ENCODE measurements around the gene VPS13D. TPM values are rescaled to one million over a fixed set of nuclear protein-coding genes. Genes with fewer than 3 reads are reported as not detected.
A peak's percentile ranks its signal among the peaks of the same experiment; 100 is the strongest.

VPS13D gene
- total RNA-seq, 1 experiment from 2014 or later: 31.6 TPM

GRCh38 chr1:12501661-12502060 is 271.8 kb downstream of the VPS13D start:
- ATAC-seq (peak; percentile 95), DNase-seq (ENCODE audit: low read depth, low spot score) (no peak)
- ChIA-PET POLR2A (no interaction called here), CTCF (no interaction called here), RAD21 (ENCODE audit: low non-redundant PET in 1 of 2, low total read pairs in 2 of 2, uncharacterized antibody in 2 of 2, unreplicated experiment in 2 of 2) (interaction anchor here in 1 of 2 experiments (0.5 kb wide), 1 partner anchor 68 kb away, joined by 3 read pairs; no protein-coding TSS in a partner anchor)
- H4K20me1 ChIP-seq (ENCODE audit: insufficient read depth): no peaks in the 10 kb centered on the region
- peak overlapping the region in 1 of 2 experiments; percentile 22; a peak in 2 of 4 replicates for H3K4me3 ChIP-seq (replicated peaks in 1 of 2; ENCODE audit: low read depth in 1 of 2, low read length in 2 of 2)
- H3K4me2 ChIP-seq (ENCODE audit: low read length): peak overlapping the region; percentile 73
- no peaks in the 10 kb centered on the region for H3K9me3 ChIP-seq (ENCODE audit: control insufficient read depth in 1 of 2, insufficient read depth in 1 of 2, low read depth in 1 of 2, low read length in 2 of 2)
- H3K9me2 ChIP-seq (ENCODE audit: insufficient read depth): no peaks in the 10 kb centered on the region
- intact Hi-C loops (cut with micrococcal nuclease): no loop called here
- peak overlapping the region; percentile 45 for H2AFZ ChIP-seq (ENCODE audit: low read depth, low read length, poor library complexity, severe bottlenecking)
- H3K79me2 ChIP-seq (ENCODE audit: insufficient read depth, low read length): no peaks in the 10 kb centered on the region
- peak overlapping the region; percentile 17; the same call in 1 of the 2 replicates for H3K27ac ChIP-seq (ENCODE audit: low read depth, low read length)
- H3K27me3 ChIP-seq (ENCODE audit: insufficient read depth, low read length): no peaks in the 10 kb centered on the region
- no peaks in the 10 kb centered on the region for H3K36me3 ChIP-seq (ENCODE audit: control insufficient read depth in 1 of 2, insufficient read depth in 2 of 2, low read length in 2 of 2)
- no TSS peak for BruUV-seq (replicated peaks)
- peaks cover 11 to 28% of the 10 kb centered on the region in 2 experiments for H3K4me1 ChIP-seq (ENCODE audit: control insufficient read depth in 1 of 2, insufficient read depth in 2 of 2, low read length in 2 of 2)
- H3K9ac ChIP-seq (ENCODE audit: low read length): peak overlapping the region; percentile 40
- TF ChIP-seq REST (IDR thresholded peaks at IDR 0.05; ENCODE audit: low read depth): no peak
- TF ChIP-seq JUND (IDR thresholded peaks at IDR 0.05): peak; percentile 75
- peak; percentile 33; the same call in 1 of the 2 replicates for TF ChIP-seq POLR2AphosphoS5 (IDR thresholded peaks at IDR 0.05; ENCODE audit: low read depth, low read length)
- no peak for TF ChIP-seq ZNF274 (IDR thresholded peaks at IDR 0.05; ENCODE audit: low read depth, low read length)
- peak; percentile 30; the same call in 1 of the 2 replicates for TF ChIP-seq SIN3A (IDR thresholded peaks at IDR 0.05; ENCODE audit: low read depth)
- TF ChIP-seq FOSL1 (IDR thresholded peaks at IDR 0.05; ENCODE audit: low read depth): peak; percentile 86
- 0 out of 2 replicates have a peak, but pooled peaks have one; percentile 17 for TF ChIP-seq CEBPB (IDR thresholded peaks at IDR 0.05; ENCODE audit: low read depth)
- TF ChIP-seq, protein P1, sequence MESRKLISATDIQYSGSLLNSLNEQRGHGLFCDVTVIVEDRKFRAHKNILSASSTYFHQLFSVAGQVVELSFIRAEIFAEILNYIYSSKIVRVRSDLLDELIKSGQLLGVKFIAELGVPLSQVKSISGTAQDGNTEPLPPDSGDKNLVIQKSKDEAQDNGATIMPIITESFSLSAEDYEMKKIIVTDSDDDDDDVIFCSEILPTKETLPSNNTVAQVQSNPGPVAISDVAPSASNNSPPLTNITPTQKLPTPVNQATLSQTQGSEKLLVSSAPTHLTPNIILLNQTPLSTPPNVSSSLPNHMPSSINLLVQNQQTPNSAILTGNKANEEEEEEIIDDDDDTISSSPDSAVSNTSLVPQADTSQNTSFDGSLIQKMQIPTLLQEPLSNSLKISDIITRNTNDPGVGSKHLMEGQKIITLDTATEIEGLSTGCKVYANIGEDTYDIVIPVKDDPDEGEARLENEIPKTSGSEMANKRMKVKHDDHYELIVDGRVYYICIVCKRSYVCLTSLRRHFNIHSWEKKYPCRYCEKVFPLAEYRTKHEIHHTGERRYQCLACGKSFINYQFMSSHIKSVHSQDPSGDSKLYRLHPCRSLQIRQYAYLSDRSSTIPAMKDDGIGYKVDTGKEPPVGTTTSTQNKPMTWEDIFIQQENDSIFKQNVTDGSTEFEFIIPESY (IDR thresholded peaks at IDR 0.05; ENCODE audit: extremely low read depth, insufficient replicate concordance, low read length): no peak
- TF ChIP-seq TCF7L2 (IDR thresholded peaks at IDR 0.05; ENCODE audit: borderline replicate concordance, extremely low read depth, insufficient read depth, insufficient read length): peak; percentile 67
- TF ChIP-seq, protein P2, sequence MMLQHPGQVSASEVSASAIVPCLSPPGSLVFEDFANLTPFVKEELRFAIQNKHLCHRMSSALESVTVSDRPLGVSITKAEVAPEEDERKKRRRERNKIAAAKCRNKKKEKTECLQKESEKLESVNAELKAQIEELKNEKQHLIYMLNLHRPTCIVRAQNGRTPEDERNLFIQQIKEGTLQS (IDR thresholded peaks at IDR 0.05): no peak; the same call in 1 of the 2 replicates
- TF ChIP-seq SP1 (IDR thresholded peaks at IDR 0.05; ENCODE audit: low read depth): peak; percentile 79
- TF ChIP-seq, protein P3, sequence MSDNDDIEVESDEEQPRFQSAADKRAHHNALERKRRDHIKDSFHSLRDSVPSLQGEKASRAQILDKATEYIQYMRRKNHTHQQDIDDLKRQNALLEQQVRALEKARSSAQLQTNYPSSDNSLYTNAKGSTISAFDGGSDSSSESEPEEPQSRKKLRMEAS (IDR thresholded peaks at IDR 0.05): 0 out of 2 replicates have a peak, but pooled peaks have one; percentile 37

All from HCT116 (cell line).